K562 (cell line): ENCODE results near the gene CDHR2.

Experiments used
- ATF1 ChIP-seq, 2 experiments: fragments of 450-650 bp in 1 of 2; IDR thresholded peaks; 2 replicates each; pipeline ENCODE4 v1.6.1; 2016; ENCODE audit warnings: missing compliant biosample characterization in 1 of 2, missing genetic modification characterization in 1 of 2
- BMI1 ChIP-seq: fragments of 150-350 bp; IDR thresholded peaks from 2 replicates; pipeline ENCODE4 v1.6.1; 2014; ENCODE audit warnings: low read length
- ESRRA ChIP-seq: fragments of 450-650 bp; IDR thresholded peaks from 2 replicates; pipeline ENCODE4 v1.6.1; 2014; ENCODE audit warnings: low read depth, mild to moderate bottlenecking, moderate library complexity, borderline replicate concordance
- LARP7 ChIP-seq: fragments of 450-650 bp; IDR thresholded peaks from 2 replicates; pipeline ENCODE4 v1.6.1; 2016
- TAF1 ChIP-seq: IDR thresholded peaks from 2 replicates; pipeline ENCODE4 v1.6.1; 2011; ENCODE audit warnings: mild to moderate bottlenecking, low read length, moderate library complexity; ENCODE audit not compliant: insufficient read depth, control insufficient read depth, severe bottlenecking; ENCODE audit errors: extremely low read depth

- TF ChIP-seq ATF1 (CRISPR knock-in tag; IDR thresholded peaks at IDR 0.05) (no peak), ATF1 (tag; IDR thresholded peaks at IDR 0.05) (no peak), TAF1 (no peak), ESRRA (no peak), LARP7 (no peak), BMI1 (no peak)
Observed at GRCh38 chr5:176500511-176500910, 48.6 kb upstream of the CDHR2 start.
